Stomach (tissue), 4 donors: Measurements from ENCODE around the gene PRKCH.

ENCODE experiments used
- EP300 ChIP-seq: sonication (generic); formaldehyde crosslinking; IDR thresholded peaks from one replicate; pipeline ENCODE4 v1.6.1; 2017; ENCODE audit warnings: antibody characterized with exemption
- POLR2A ChIP-seq, 4 donors: fragments of 450-650 bp; IDR thresholded peaks; one replicate each; pipeline ENCODE4 v1.6.1; 2016; ENCODE audit warnings: antibody characterized with exemption in 4 of 4, control low read depth in 2 of 4, mild to moderate bottlenecking in 1 of 4, moderate library complexity in 1 of 4
- POLR2AphosphoS5 ChIP-seq, 3 donors: sonication (generic); formaldehyde crosslinking; IDR thresholded peaks; one replicate each; pipeline ENCODE4 v1.6.1; 2016; ENCODE audit warnings: antibody characterized with exemption in 3 of 3
- TF ChIP-seq, protein P1 (sequence below), 7 experiments: fragments of 450-650 bp in 4 of 7; fragments of 200-600 bp in 3 of 7; sonication (generic) in 3 of 7; IDR thresholded peaks; one replicate each; pipeline ENCODE4 v1.5.1; 2016 to 2019; ENCODE audit warnings: antibody characterized with exemption in 7 of 7, control low read depth in 2 of 7, mild to moderate bottlenecking in 1 of 7

DNA sequence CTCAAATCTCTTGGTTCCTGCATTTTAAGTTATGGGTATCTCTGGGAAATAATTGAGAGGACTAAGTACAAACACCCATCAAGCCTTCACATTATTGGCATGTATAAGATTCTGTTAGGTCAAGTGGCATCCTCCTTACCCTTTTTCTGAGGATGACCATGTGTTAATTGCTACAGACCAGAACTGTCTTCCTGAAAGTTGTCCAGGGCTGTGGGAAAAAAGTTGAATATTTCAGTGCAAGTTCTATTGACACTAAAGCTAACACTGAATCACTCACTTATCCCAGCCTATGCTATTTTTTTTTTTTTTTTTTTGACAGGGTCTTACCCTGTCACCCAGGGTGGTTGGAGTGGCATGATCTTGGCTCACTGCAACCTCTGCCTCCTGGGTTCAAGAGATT is 243.8 kb downstream of the PRKCH start:
- TF ChIP-seq, protein P1, sequence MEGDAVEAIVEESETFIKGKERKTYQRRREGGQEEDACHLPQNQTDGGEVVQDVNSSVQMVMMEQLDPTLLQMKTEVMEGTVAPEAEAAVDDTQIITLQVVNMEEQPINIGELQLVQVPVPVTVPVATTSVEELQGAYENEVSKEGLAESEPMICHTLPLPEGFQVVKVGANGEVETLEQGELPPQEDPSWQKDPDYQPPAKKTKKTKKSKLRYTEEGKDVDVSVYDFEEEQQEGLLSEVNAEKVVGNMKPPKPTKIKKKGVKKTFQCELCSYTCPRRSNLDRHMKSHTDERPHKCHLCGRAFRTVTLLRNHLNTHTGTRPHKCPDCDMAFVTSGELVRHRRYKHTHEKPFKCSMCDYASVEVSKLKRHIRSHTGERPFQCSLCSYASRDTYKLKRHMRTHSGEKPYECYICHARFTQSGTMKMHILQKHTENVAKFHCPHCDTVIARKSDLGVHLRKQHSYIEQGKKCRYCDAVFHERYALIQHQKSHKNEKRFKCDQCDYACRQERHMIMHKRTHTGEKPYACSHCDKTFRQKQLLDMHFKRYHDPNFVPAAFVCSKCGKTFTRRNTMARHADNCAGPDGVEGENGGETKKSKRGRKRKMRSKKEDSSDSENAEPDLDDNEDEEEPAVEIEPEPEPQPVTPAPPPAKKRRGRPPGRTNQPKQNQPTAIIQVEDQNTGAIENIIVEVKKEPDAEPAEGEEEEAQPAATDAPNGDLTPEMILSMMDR (IDR thresholded peaks at IDR 0.05): no peak
- no peak for TF ChIP-seq POLR2A (IDR thresholded peaks at IDR 0.05)
- no peak for TF ChIP-seq POLR2AphosphoS5 (IDR thresholded peaks at IDR 0.05)
- TF ChIP-seq EP300: no peak
